GM13977 (cell line): ENCODE results near the gene RAPH1.

Experiments used
- DNase-seq: peaks from one replicate; pipeline ENCODE4 v3.0.0; 2012; ENCODE audit warnings: low spot score
- in situ Hi-C: fragments of 300-500 bp; cut with MboI; formaldehyde crosslinking; loops from one replicate; pipeline ENCODE4 v1.12.0; 2022; ENCODE audit warnings: low sequenced_read_pairs, low pct_unique_long_range_greater_than_20kb, mixed read lengths, inconsistent platforms; ENCODE audit not compliant: unreplicated experiment
- TF ChIP-seq, protein P1 (sequence below): IDR thresholded peaks from 2 replicates; pipeline ENCODE4 v1.5.1; 2012; ENCODE audit warnings: mild to moderate bottlenecking, control low read depth; ENCODE audit not compliant: insufficient read depth; ENCODE audit errors: extremely low read depth, missing control alignments

The RAPH1 gene

GRCh38 chr2:203567691-203568090, 32.6 kb upstream of the RAPH1 start:
- DNase-seq: no peak
- in situ Hi-C loops: no loop called here
- TF ChIP-seq, protein P1, sequence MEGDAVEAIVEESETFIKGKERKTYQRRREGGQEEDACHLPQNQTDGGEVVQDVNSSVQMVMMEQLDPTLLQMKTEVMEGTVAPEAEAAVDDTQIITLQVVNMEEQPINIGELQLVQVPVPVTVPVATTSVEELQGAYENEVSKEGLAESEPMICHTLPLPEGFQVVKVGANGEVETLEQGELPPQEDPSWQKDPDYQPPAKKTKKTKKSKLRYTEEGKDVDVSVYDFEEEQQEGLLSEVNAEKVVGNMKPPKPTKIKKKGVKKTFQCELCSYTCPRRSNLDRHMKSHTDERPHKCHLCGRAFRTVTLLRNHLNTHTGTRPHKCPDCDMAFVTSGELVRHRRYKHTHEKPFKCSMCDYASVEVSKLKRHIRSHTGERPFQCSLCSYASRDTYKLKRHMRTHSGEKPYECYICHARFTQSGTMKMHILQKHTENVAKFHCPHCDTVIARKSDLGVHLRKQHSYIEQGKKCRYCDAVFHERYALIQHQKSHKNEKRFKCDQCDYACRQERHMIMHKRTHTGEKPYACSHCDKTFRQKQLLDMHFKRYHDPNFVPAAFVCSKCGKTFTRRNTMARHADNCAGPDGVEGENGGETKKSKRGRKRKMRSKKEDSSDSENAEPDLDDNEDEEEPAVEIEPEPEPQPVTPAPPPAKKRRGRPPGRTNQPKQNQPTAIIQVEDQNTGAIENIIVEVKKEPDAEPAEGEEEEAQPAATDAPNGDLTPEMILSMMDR: no peak

DNA sequence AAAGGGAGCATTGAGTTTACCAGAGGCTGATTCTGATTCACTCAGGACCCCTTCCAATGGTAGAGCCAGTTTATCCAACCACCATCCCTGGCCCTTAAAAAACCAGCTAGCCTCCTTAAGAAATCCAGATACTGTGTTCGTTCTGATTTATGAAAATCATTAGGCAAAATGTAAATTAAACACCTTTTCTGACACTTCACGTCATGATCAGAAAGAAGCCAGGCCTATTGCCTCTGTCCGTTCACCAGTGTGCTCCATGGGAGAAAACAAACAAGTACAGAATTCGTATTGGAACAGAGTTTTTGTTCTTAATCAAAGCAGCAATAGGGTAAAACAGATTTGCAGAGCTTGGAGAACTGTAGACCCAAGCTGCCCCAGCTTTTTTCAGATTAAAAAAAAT, 31.1 kb upstream of the RAPH1 start:
- in situ Hi-C loops: no loop called here
- DNase-seq: no peak
- TF ChIP-seq, protein P1: no peak

DNA sequence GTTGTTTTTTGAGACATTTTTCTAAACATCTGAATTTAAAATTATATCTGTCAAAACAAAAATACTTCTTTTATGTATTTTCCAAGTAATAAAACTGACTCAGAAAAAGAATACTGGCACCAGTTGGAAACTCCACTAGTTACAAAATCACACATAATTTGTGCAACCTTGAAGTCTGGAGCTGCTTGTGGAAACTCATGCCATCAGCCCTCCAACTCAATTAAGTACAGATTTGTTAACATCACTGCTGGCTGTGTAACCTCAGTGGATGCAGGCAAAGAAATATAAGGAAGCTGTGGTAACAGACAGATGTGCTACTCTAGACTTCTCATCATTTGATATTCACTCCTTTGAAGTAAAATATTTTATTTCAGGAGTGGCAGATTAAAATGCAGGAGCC, 30.0 kb upstream of the RAPH1 start:
- TF ChIP-seq, protein P1: no peak
- DNase-seq: no peak
- in situ Hi-C loops: no loop called here

GRCh38 chr2:203562268-203562667, 27.2 kb upstream of the RAPH1 start:
- in situ Hi-C loops: no loop called here

GRCh38 chr2:203559641-203560040, 24.5 kb upstream of the RAPH1 start:
- in situ Hi-C loops: no loop called here
- DNase-seq: no peak
- TF ChIP-seq, protein P1: no peak

More at GRCh38 chr2:203562268-203562667, 27.2 kb upstream of the RAPH1 start:
- TF ChIP-seq, protein P1: no peak
- no peak for DNase-seq

DNA sequence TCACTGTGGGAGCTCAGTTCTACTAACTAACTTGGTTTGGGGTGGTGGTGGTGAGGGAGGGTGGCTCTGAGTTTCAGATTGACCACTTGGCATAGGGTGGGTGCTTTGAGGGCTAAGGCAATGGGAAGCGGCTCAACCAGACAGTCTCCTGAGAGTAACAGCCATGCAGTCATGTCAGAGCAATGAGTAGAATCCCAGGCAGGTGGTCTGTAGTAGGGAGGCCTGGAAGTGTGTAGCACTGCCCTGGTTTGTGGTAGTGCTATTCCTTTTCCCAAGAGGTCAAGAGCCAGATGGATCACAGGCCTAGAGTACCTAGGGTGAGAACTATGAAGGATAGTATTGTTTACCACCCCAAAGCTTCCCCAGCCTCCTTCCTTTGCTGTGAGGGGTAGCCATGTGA, 18.7 kb upstream of the RAPH1 start:
- in situ Hi-C loops: no loop called here

More for the DNA sequence above, 18.7 kb upstream of the RAPH1 start:
- TF ChIP-seq, protein P1: no peak
- no peak for DNase-seq
